Anterior cingulate cortex (tissue), 58 donors: Measurements from ENCODE around the gene EVX2.

Experiments used
- DNase-seq, 58 donors: peaks; one replicate each; lab custom pipeline; 2025; lab: John Stamatoyannopoulos, UW

The EVX2 gene

GRCh38 chr2:176109946-176110345, 26.2 kb upstream of the EVX2 start:
- no peak for DNase-seq

GRCh38 chr2:176109192-176109901, 25.6 kb upstream of the EVX2 start:
- DNase-seq = no peak

GRCh38 chr2:176107731-176108181, 24.0 kb upstream of the EVX2 start:
- no peak for DNase-seq

GRCh38 chr2:176106581-176107539, 23.1 kb upstream of the EVX2 start, which contains the start of gene HOXD11:
HOXD11 (plus strand) TSS chr2:176107280; CDS start chr2:176107356, 76 bp downstream.
- no peak for DNase-seq

GRCh38 chr2:176105730-176106580, 22.2 kb upstream of the EVX2 start:
- no peak for DNase-seq

GRCh38 chr2:176105078-176105729, 21.4 kb upstream of the EVX2 start:
- DNase-seq = no peak

- no peak for DNase-seq
Observed at GRCh38 chr2:176104316-176105077, 20.7 kb upstream of the EVX2 start.

GRCh38 chr2:176103742-176104315, 20.1 kb upstream of the EVX2 start:
- DNase-seq = no peak

GRCh38 chr2:176103194-176103593, 19.4 kb upstream of the EVX2 start:
- DNase-seq = no peak

GRCh38 chr2:176102309-176102866, 18.6 kb upstream of the EVX2 start:
- no peak for DNase-seq

GRCh38 chr2:176101842-176102241, 18.1 kb upstream of the EVX2 start:
- DNase-seq = no peak

- no peak for DNase-seq
Observed at GRCh38 chr2:176101216-176101830, 17.6 kb upstream of the EVX2 start.

- DNase-seq = no peak
Observed at GRCh38 chr2:176100547-176101140, 16.9 kb upstream of the EVX2 start.

- DNase-seq = no peak
Observed at GRCh38 chr2:176099728-176100546, 16.2 kb upstream of the EVX2 start, which contains the start of gene HOXD12. HOXD12 (plus strand) TSS chr2:176099795; CDS start chr2:176099802, 7 bp downstream.

GRCh38 chr2:176099159-176099727, 15.5 kb upstream of the EVX2 start:
- no peak for DNase-seq
